Panc1 (cell line): ENCODE data around the gene IL1RAPL1.

Source experiments
- CTCF ChIP-seq: fragments of 450-650 bp; IDR thresholded peaks from 2 replicates; pipeline ENCODE4 v1.5.1; 2017; ENCODE audit warnings: mild to moderate bottlenecking
- SIN3A ChIP-seq: IDR thresholded peaks from 2 replicates; pipeline ENCODE4 v1.6.1; 2012; ENCODE audit warnings: low read depth, mild to moderate bottlenecking, low read length, moderate library complexity, borderline replicate concordance; ENCODE audit not compliant: insufficient read depth

GRCh38 chrX:29518100-29518499, 930.9 kb downstream of the IL1RAPL1 start:
- TF ChIP-seq SIN3A (no peak), CTCF (no peak)
